Left ventricle myocardium inferior (tissue), 1 donor: ENCODE measurements around the gene OR4D1. TPM values are rescaled to one million over a fixed set of nuclear protein-coding genes. Genes with fewer than 3 reads are reported as not detected.

ENCODE experiments used
- DNase-seq: peaks from one replicate; pipeline ENCODE4 v3.0.0-alpha.2; 2020
- H3K27ac ChIP-seq: fragments of 200-600 bp; replicated peaks from 2 replicates; pipeline ENCODE4 v1.8.0; 2021
- H3K27me3 ChIP-seq: fragments of 200-600 bp; 2 replicates; pipeline ENCODE4 v1.8.0; 2021; ENCODE audit warnings: low read depth
- H3K36me3 ChIP-seq: fragments of 200-600 bp; 2 replicates; pipeline ENCODE4 v1.8.0; 2021
- H3K4me1 ChIP-seq: fragments of 200-600 bp; 2 replicates; pipeline ENCODE4 v1.8.0; 2021
- H3K4me3 ChIP-seq: fragments of 200-600 bp; 2 replicates; pipeline ENCODE4 v1.8.0; 2021; ENCODE audit warnings: mild to moderate bottlenecking, moderate library complexity
- H3K9me3 ChIP-seq: fragments of 200-600 bp; replicated peaks from 2 replicates; pipeline ENCODE4 v1.8.0; 2021
- CTCF ChIP-seq: fragments of 200-600 bp; IDR thresholded peaks from 2 replicates; pipeline ENCODE4 v1.8.0; 2021; ENCODE audit warnings: antibody characterized with exemption, mild to moderate bottlenecking, borderline replicate concordance
- intact Hi-C: fragments of 100-400 bp; cut with micrococcal nuclease; formaldehyde crosslinking; loops from one replicate; pipeline ENCODE4 v1.11.0; 2022
- total RNA-seq: library from RNA; stranded (reverse); fragmentation: NEBNext Ultra II Directional; extraction: Animal tissue kit (Norgen Biotek cat#: 25700); gene quantifications from one replicate; pipeline ENCODE4 v1.2.1, GENCODE V29; 2021
- donor health status: DM: no; HTN: yes; CAD: no; lungs with severe emphysema.

The OR4D1 gene
- total RNA-seq, 1 donor from 2014 or later = not detected

DNA sequence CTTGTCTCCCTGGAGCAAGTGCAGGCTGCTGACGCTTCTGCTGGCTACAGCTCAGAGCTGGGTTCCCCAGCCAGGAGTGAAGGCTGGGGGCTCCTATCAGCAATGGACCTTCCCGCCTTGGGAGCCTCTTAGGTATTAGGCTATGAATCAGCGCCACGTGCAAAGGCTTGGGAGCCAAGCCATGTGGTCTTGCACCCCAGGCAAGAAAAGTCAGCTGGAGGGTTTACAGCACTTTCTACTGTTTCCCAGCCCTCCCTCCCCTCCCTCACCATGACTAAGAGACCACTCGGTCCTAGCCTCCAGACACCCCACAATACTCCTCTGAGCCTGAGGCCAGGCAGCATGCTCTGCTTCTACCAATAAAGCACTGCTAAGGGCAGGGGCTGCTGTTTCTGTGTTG lies 56.6 kb downstream of the OR4D1 start:
- Histone ChIP-seq H3K9me3 (no peaks in the 10 kb centered on the region), H3K4me1 (no peaks in the 10 kb centered on the region), H3K4me3 (no peak overlapping the region), H3K27me3 (peaks cover 1% of the 10 kb centered on the region), H3K27ac (no peak overlapping the region), H3K36me3 (peaks cover 37% of the 10 kb centered on the region)
- no peak for DNase-seq
- intact Hi-C loops = no loop called here
- TF ChIP-seq CTCF = no peak

- intact Hi-C loops = no loop called here
- Histone ChIP-seq H3K4me3 (no peak overlapping the region), H3K27me3 (no peaks in the 10 kb centered on the region), H3K9me3 (no peaks in the 10 kb centered on the region), H3K36me3 (peaks cover 48% of the 10 kb centered on the region), H3K4me1 (no peaks in the 10 kb centered on the region), H3K27ac (no peak overlapping the region)
- no peak for DNase-seq
- TF ChIP-seq CTCF = no peak
These were observed 57.8 kb downstream of the OR4D1 start for GRCh38 chr17:58205936-58206335.

DNA sequence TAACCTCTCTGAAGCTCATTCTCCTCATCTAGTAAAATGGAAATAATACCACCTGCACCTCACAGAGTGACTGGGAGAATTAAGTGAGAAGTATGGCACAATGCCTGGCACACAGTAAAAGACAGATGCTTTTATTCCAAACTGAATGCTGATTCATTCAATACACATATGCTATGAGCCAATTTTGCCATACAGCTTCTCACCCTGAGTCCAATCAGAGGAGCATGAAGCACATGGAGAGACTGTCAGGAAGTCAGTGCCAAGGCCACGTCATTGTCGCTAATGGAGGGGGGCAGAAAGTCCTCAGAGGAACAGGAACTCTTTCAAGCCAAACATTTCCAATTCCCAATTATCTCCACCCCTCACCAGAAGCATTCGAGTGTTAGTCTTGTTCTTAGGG lies 59.3 kb downstream of the OR4D1 start:
- no peak for TF ChIP-seq CTCF
- intact Hi-C loops = no loop called here

DNA sequence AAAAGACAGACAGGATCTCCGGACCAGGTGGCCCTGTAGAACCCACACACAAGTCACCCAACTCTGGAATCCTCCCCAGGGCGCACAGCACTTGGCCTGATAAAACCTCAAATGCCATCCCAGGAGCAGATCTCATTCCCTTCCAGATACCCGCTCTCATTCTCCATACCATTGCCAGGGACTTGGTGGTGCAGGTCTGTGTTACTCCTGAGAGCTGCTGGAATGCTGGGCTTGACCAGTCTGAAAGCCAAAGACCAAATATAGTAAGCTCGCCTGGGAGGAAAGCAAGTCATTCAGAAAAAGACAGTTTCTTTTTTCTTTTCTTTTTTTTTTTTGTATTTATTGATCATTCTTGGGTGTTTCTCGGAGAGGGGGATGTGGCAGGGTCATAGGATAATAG lies 60.2 kb downstream of the OR4D1 start:
- Histone ChIP-seq H3K9me3 (no peaks in the 10 kb centered on the region), H3K4me1 (no peaks in the 10 kb centered on the region), H3K36me3 (peaks cover 72% of the 10 kb centered on the region), H3K4me3 (no peak overlapping the region), H3K27me3 (no peaks in the 10 kb centered on the region), H3K27ac (no peak overlapping the region)
- no peak for DNase-seq
- no peak for TF ChIP-seq CTCF
- intact Hi-C loops = no loop called here

More for the DNA sequence above, 59.3 kb downstream of the OR4D1 start:
- H3K27me3 ChIP-seq = no peaks in the 10 kb centered on the region
- no peaks in the 10 kb centered on the region for H3K4me1 ChIP-seq
- peaks cover 63% of the 10 kb centered on the region for H3K36me3 ChIP-seq
- no peaks in the 10 kb centered on the region for H3K9me3 ChIP-seq
- H3K27ac ChIP-seq = no peak overlapping the region
- no peak overlapping the region for H3K4me3 ChIP-seq
- no peak for DNase-seq

Other genes with a start within 250 kb of the OR4D1 start
- gene CUEDC1, start 193.0 kb upstream of the OR4D1 start, total RNA-seq = 43.2 TPM
- 77.2 TPM for gene VEZF1, start 160.1 kb upstream of the OR4D1 start, total RNA-seq
- 92.4 TPM for gene SRSF1, start 141.1 kb upstream of the OR4D1 start, total RNA-seq
- gene DYNLL2, start 65.0 kb upstream of the OR4D1 start, total RNA-seq = 93.5 TPM
- gene OR4D2, start 18.6 kb downstream of the OR4D1 start, total RNA-seq = not detected
- gene EPX, start 44.3 kb downstream of the OR4D1 start, total RNA-seq = not detected
- 10.8 TPM for gene MKS1, start 70.9 kb downstream of the OR4D1 start, total RNA-seq
- gene LPO, start 90.2 kb downstream of the OR4D1 start, total RNA-seq = not detected
- 0.05 TPM for gene MPO, start 132.6 kb downstream of the OR4D1 start, total RNA-seq
- 12.8 TPM for gene TSPOAP1, start 180.4 kb downstream of the OR4D1 start, total RNA-seq
- 55.2 TPM for gene SUPT4H1, start 203.8 kb downstream of the OR4D1 start, total RNA-seq